Gastrocnemius medialis (tissue), 4 donors: ENCODE measurements around the gene USB1. TPM values are rescaled to one million over a fixed set of nuclear protein-coding genes. Genes with fewer than 3 reads are reported as not detected.

Experiments
- ATAC-seq, 2 donors: fragments of 150-250 bp; one replicate each; pipeline ENCODE4 v1.9.1; 2016
- DNase-seq, 2 donors: peaks; one replicate each; pipeline ENCODE4 v3.0.0-alpha.2; 2019
- H3K27ac ChIP-seq, 4 donors: fragments of 200-600 bp; sonication (generic); 1 replicate in 1 of 4; 2 replicates in 3 of 4; pipeline ENCODE4 v1.5.1; 2016 to 2018; ENCODE audit warnings: mild to moderate bottlenecking in 2 of 4, moderate library complexity in 1 of 4
- H3K27me3 ChIP-seq, 3 donors: fragments of 200-600 bp; sonication (generic) in 2 of 3; 1 replicate in 1 of 3; 2 replicates in 2 of 3; pipeline versions ENCODE4 v1.5.1 to v1.6.0; 2016 to 2019; ENCODE audit warnings: mild to moderate bottlenecking in 1 of 3, moderate library complexity in 1 of 3
- H3K36me3 ChIP-seq, 2 donors: fragments of 200-600 bp; sonication (generic) in 1 of 2; one replicate each; pipeline ENCODE4 v1.5.1; 2017 to 2018
- H3K4me1 ChIP-seq, 2 donors: fragments of 200-600 bp; sonication (generic) in 1 of 2; one replicate each; pipeline ENCODE4 v1.5.1; 2016 to 2017; ENCODE audit warnings: mild to moderate bottlenecking in 2 of 2
- H3K4me3 ChIP-seq, 4 donors: fragments of 200-600 bp; sonication (generic) in 3 of 4; 1 replicate in 1 of 4; 2 replicates in 3 of 4; pipeline ENCODE4 v1.5.1; 2016 to 2019; ENCODE audit warnings: mild to moderate bottlenecking in 2 of 4
- H3K9me3 ChIP-seq, 3 donors: fragments of 200-600 bp; sonication (generic) in 2 of 3; 1 replicate in 1 of 3; 2 replicates in 2 of 3; pipeline ENCODE4 v1.5.1; 2016 to 2019
- POLR2A ChIP-seq, 2 donors: fragments of 450-650 bp; IDR thresholded peaks; one replicate each; pipeline ENCODE4 v1.6.1; 2017; ENCODE audit warnings: antibody characterized with exemption in 2 of 2, mild to moderate bottlenecking in 2 of 2, moderate library complexity in 2 of 2
- in situ Hi-C, 4 donors: fragments of 200-750 bp; cut with MboI; loops; one replicate each; pipeline versions ENCODE4 v1.15.0 to v1.8.0; 2017; ENCODE audit warnings: low sequenced_read_pairs in 4 of 4
- intact Hi-C: fragments of 100-400 bp; cut with DNase I; formaldehyde crosslinking; loops from one replicate; pipeline ENCODE4 v1.15.1; 2023; ENCODE audit warnings: low total_unique reads
- total RNA-seq, 4 donors: library from RNA; depleted of rRNA; stranded (reverse); fragments of >200 nt; gene quantifications; one replicate each; pipeline versions ENCODE4 v1.1.0 to v1.2.3, GENCODE V29; 2016
- TF ChIP-seq, protein P1 (sequence below), 5 experiments: fragments of 450-650 bp in 3 of 5; fragments of 200-600 bp in 2 of 5; sonication (generic) in 2 of 5; IDR thresholded peaks in 4 of 5; conservative IDR thresholded peaks in 1 of 5; 1 replicate in 4 of 5; 2 replicates in 1 of 5; pipeline ENCODE4 v1.5.1; 2016 to 2019; ENCODE audit warnings: antibody characterized with exemption in 5 of 5, mild to moderate bottlenecking in 3 of 5, moderate library complexity in 3 of 5

The USB1 gene, protein sequence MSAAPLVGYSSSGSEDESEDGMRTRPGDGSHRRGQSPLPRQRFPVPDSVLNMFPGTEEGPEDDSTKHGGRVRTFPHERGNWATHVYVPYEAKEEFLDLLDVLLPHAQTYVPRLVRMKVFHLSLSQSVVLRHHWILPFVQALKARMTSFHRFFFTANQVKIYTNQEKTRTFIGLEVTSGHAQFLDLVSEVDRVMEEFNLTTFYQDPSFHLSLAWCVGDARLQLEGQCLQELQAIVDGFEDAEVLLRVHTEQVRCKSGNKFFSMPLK
- 10 to 100 TPM in 2 of 4 donors, 1 to 10 TPM in 2; 5.7 to 31.2 (median 15.9) TPM for total RNA-seq

GRCh38 chr16:58000706-58001676 lies at the start of gene USB1:
Gene USB1 (plus strand): TSS chr16:58001407. CDS start chr16:58001484, 77 bp downstream.
- Histone ChIP-seq H3K36me3 (peaks cover 0 to 31% of the 10 kb centered on the region in 2 donors), H3K27me3 (no peaks in the 10 kb centered on the region), H3K27ac (peak within 1 kb of the TSS; percentile 97 to 99 (median 98)), H3K4me1 (peaks cover 19 to 21% of the 10 kb centered on the region in 2 donors), H3K4me3 (peak within 1 kb of the TSS; percentile 69 to 88 (median 78)), H3K9me3 (no peaks in the 10 kb centered on the region)
- intact Hi-C loops (loop anchor here (1.0 to 10.0 kb wide), 7 partner anchors 24 to 554 kb away; partner anchors contain the start of genes CIAPIN1, COQ9, KATNB1 and MMP15), in situ Hi-C loops (loop anchor here (5.0 to 25.0 kb wide), 5 partner anchors 99 to 264 kb away; partner anchors contain the start of gene KATNB1 (in 1 of the 4))
- peak; percentile 76 to 79 for DNase-seq
- TF ChIP-seq, protein P1, sequence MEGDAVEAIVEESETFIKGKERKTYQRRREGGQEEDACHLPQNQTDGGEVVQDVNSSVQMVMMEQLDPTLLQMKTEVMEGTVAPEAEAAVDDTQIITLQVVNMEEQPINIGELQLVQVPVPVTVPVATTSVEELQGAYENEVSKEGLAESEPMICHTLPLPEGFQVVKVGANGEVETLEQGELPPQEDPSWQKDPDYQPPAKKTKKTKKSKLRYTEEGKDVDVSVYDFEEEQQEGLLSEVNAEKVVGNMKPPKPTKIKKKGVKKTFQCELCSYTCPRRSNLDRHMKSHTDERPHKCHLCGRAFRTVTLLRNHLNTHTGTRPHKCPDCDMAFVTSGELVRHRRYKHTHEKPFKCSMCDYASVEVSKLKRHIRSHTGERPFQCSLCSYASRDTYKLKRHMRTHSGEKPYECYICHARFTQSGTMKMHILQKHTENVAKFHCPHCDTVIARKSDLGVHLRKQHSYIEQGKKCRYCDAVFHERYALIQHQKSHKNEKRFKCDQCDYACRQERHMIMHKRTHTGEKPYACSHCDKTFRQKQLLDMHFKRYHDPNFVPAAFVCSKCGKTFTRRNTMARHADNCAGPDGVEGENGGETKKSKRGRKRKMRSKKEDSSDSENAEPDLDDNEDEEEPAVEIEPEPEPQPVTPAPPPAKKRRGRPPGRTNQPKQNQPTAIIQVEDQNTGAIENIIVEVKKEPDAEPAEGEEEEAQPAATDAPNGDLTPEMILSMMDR (IDR thresholded peaks at IDR 0.05 in 4 of 5, conservative IDR thresholded peaks at IDR 0.05 in 1 of 5): peak; percentile 57 to 94 (median 69)
- TF ChIP-seq POLR2A (IDR thresholded peaks at IDR 0.05): peak; percentile 76 to 82
- peak; percentile 86 to 90 for ATAC-seq

- Histone ChIP-seq H3K27me3 (peaks cover 0 to 5% (median 0%) of the 10 kb centered on the region in 3 donors), H3K27ac (no peak overlapping the region), H3K4me1 (no peaks in the 10 kb centered on the region), H3K4me3 (no peak overlapping the region), H3K9me3 (no peaks in the 10 kb centered on the region), H3K36me3 (no peaks in the 10 kb centered on the region)
- TF ChIP-seq, protein P1 (IDR thresholded peaks at IDR 0.05 in 4 of 5, conservative IDR thresholded peaks at IDR 0.05 in 1 of 5): no peak
- no peak for TF ChIP-seq POLR2A (IDR thresholded peaks at IDR 0.05)
- in situ Hi-C loops (no loop called here), intact Hi-C loops (no loop called here)
- ATAC-seq (no peak), DNase-seq (no peak)
Measured at GRCh38 chr16:57952909-57953308, 48.3 kb upstream of the USB1 start.

GRCh38 chr16:57953857-57954256 lies 47.4 kb upstream of the USB1 start:
- no peaks in the 10 kb centered on the region for H3K36me3 ChIP-seq
- no peaks in the 10 kb centered on the region for H3K4me1 ChIP-seq
- H3K27ac ChIP-seq: no peak overlapping the region
- intact Hi-C loops: no loop called here
- H3K4me3 ChIP-seq: no peak overlapping the region
- in situ Hi-C loops: no loop called here
- no peak for ATAC-seq
- no peak for TF ChIP-seq POLR2A (IDR thresholded peaks at IDR 0.05)
- TF ChIP-seq, protein P1 (IDR thresholded peaks at IDR 0.05 in 4 of 5, conservative IDR thresholded peaks at IDR 0.05 in 1 of 5): no peak
- no peaks in the 10 kb centered on the region for H3K9me3 ChIP-seq
- peaks cover 0 to 5% (median 0%) of the 10 kb centered on the region in 3 donors for H3K27me3 ChIP-seq
- DNase-seq: no peak

- no peak for DNase-seq
- TF ChIP-seq, protein P1 (IDR thresholded peaks at IDR 0.05 in 4 of 5, conservative IDR thresholded peaks at IDR 0.05 in 1 of 5): no peak
- no peak for TF ChIP-seq POLR2A (IDR thresholded peaks at IDR 0.05)
- H3K4me1 ChIP-seq: no peaks in the 10 kb centered on the region
- H3K27ac ChIP-seq: no peak overlapping the region
- H3K27me3 ChIP-seq: no peaks in the 10 kb centered on the region
- no peak for ATAC-seq
- intact Hi-C loops (no loop called here), in situ Hi-C loops (no loop called here)
- no peaks in the 10 kb centered on the region for H3K36me3 ChIP-seq
- no peak overlapping the region for H3K4me3 ChIP-seq
- no peaks in the 10 kb centered on the region for H3K9me3 ChIP-seq
Measured at GRCh38 chr16:57955572-57956188, 45.5 kb upstream of the USB1 start.
